SU-DHL-6 (cell line): ENCODE data around the gene IL21R.

Experiments used
- CTCF ChIP-seq: fragments of 200-600 bp; sonication (generic); IDR thresholded peaks from one replicate; pipeline ENCODE4 v1.5.1; 2017; ENCODE audit warnings: antibody characterized with exemption, mild to moderate bottlenecking, low read length, moderate library complexity; ENCODE audit not compliant: insufficient read depth, poor library complexity, severe bottlenecking
- EZH2phosphoT487 ChIP-seq: fragments of 200-600 bp; sonication (generic), shearing (Covaris generic); conservative IDR thresholded peaks from 2 replicates; pipeline ENCODE4 v1.6.1; 2018; ENCODE audit warnings: mild to moderate bottlenecking, antibody characterized with exemption, low read length, moderate library complexity, mixed read lengths

- no peak for TF ChIP-seq CTCF
- TF ChIP-seq EZH2phosphoT487, result no peak
Observed at GRCh38 chr16:27481282-27481934, 79.4 kb downstream of the IL21R start.
